ENCODE data around the gene RALGPS1.

Gene RALGPS1

GRCh38 chr9:126886897-126887296 lies 27.7 kb upstream of the RALGPS1 start:
- TF ChIP-seq CTCF (IDR thresholded peaks at IDR 0.05): no peak
- Histone ChIP-seq H3K27ac (peak overlapping the region; percentile 77), H3K36me3 (peaks cover 27% of the 10 kb centered on the region), H3K4me3 (ENCODE audit: low read depth in 1 of 2, low read length in 1 of 2) (no peak overlapping the region), H3K4me1 (ENCODE audit: control insufficient read depth in 1 of 2, insufficient read depth in 1 of 2, low read depth in 1 of 2, low read length in 1 of 2) (peaks cover 57 to 59% of the 10 kb centered on the region in 2 experiments), H3K27me3 (no peaks in the 10 kb centered on the region), H3K9me3 (no peaks in the 10 kb centered on the region)

- Histone ChIP-seq H3K27me3 (no peaks in the 10 kb centered on the region), H3K4me1 (ENCODE audit: control insufficient read depth in 1 of 2, insufficient read depth in 1 of 2, low read depth in 1 of 2, low read length in 1 of 2) (peaks cover 34% of the 10 kb centered on the region in 2 experiments), H3K27ac (no peak overlapping the region), H3K36me3 (no peaks in the 10 kb centered on the region), H3K4me3 (ENCODE audit: low read depth in 1 of 2, low read length in 1 of 2) (no peak overlapping the region), H3K9me3 (no peaks in the 10 kb centered on the region)
- TF ChIP-seq CTCF (IDR thresholded peaks at IDR 0.05): no peak
Observed at GRCh38 chr9:126891676-126892075, 22.9 kb upstream of the RALGPS1 start.

GRCh38 chr9:126893079-126893478 lies 21.5 kb upstream of the RALGPS1 start:
- Histone ChIP-seq H3K9me3 (no peaks in the 10 kb centered on the region), H3K4me1 (ENCODE audit: control insufficient read depth in 1 of 2, insufficient read depth in 1 of 2, low read depth in 1 of 2, low read length in 1 of 2) (peaks cover 26 to 29% of the 10 kb centered on the region in 2 experiments), H3K36me3 (no peaks in the 10 kb centered on the region), H3K27me3 (no peaks in the 10 kb centered on the region), H3K27ac (no peak overlapping the region), H3K4me3 (ENCODE audit: low read depth in 1 of 2, low read length in 1 of 2) (no peak overlapping the region)
- TF ChIP-seq CTCF (IDR thresholded peaks at IDR 0.05): no peak

- Histone ChIP-seq H3K4me1 (ENCODE audit: control insufficient read depth in 1 of 2, insufficient read depth in 1 of 2, low read depth in 1 of 2, low read length in 1 of 2) (peaks cover 18 to 19% of the 10 kb centered on the region in 2 experiments), H3K27ac (no peak overlapping the region), H3K27me3 (no peaks in the 10 kb centered on the region), H3K36me3 (no peaks in the 10 kb centered on the region), H3K4me3 (ENCODE audit: low read depth in 1 of 2, low read length in 1 of 2) (no peak overlapping the region), H3K9me3 (no peaks in the 10 kb centered on the region)
- TF ChIP-seq CTCF (IDR thresholded peaks at IDR 0.05): no peak
Observed at GRCh38 chr9:126894052-126894603, 20.5 kb upstream of the RALGPS1 start.

GRCh38 chr9:126902210-126902609 lies 12.4 kb upstream of the RALGPS1 start:
- Histone ChIP-seq H3K36me3 (no peaks in the 10 kb centered on the region), H3K4me1 (ENCODE audit: control insufficient read depth in 1 of 2, insufficient read depth in 1 of 2, low read depth in 1 of 2, low read length in 1 of 2) (no peaks in the 10 kb centered on the region)
- TF ChIP-seq CTCF (IDR thresholded peaks at IDR 0.05): no peak

More at GRCh38 chr9:126902210-126902609, 12.4 kb upstream of the RALGPS1 start:
- Histone ChIP-seq H3K4me3 (ENCODE audit: low read depth in 1 of 2, low read length in 1 of 2) (no peak overlapping the region), H3K27ac (no peak overlapping the region), H3K9me3 (no peaks in the 10 kb centered on the region), H3K27me3 (peaks cover 17% of the 10 kb centered on the region)
